GM19455 (cell line): ENCODE measurements around the gene COMMD8.
"Not testable (repeated sequence)": the region's sequence is repeated elsewhere in the genome, so short reads cannot be mapped to it uniquely, and the experiment has no call there.

ENCODE experiments used
- ATAC-seq: cut with Tn5 transposase; IDR thresholded peaks from one replicate; pipeline ENCODE4 v1.9.1; 2021; ENCODE audit not compliant: unreplicated experiment

COMMD8 gene

GRCh38 chr4:47463235-47463956 is at the start of gene COMMD8:
COMMD8 (minus strand) TSS chr4:47463702; CDS start chr4:47463651, 51 bp downstream.
- peak; percentile 93 for ATAC-seq

- ATAC-seq, result peak; percentile 95
These were observed 47.1 kb upstream of the COMMD8 start for GRCh38 chr4:47510506-47511143.

GRCh38 chr4:47505666-47506065 is 42.2 kb upstream of the COMMD8 start:
- ATAC-seq, result no peak

- ATAC-seq, result no peak
These were observed 41.6 kb upstream of the COMMD8 start for GRCh38 chr4:47505147-47505546.

- no peak for ATAC-seq
These were observed 37.3 kb upstream of the COMMD8 start for GRCh38 chr4:47500776-47501175.

- ATAC-seq, result peak; percentile 41
These were observed 36.2 kb upstream of the COMMD8 start for GRCh38 chr4:47499700-47500099.

- no peak for ATAC-seq
These were observed 35.4 kb upstream of the COMMD8 start for GRCh38 chr4:47498899-47499298.

- ATAC-seq, result no peak
These were observed 30.6 kb upstream of the COMMD8 start for GRCh38 chr4:47494124-47494430.

GRCh38 chr4:47493238-47494123 is 30.0 kb upstream of the COMMD8 start:
- no peak for ATAC-seq

GRCh38 chr4:47490550-47490949 is 27.0 kb upstream of the COMMD8 start:
- peak; percentile 82 for ATAC-seq

- no peak for ATAC-seq
These were observed 25.2 kb upstream of the COMMD8 start for GRCh38 chr4:47488706-47489105.

- ATAC-seq, result not testable (repeated sequence)
These were observed 23.2 kb upstream of the COMMD8 start for GRCh38 chr4:47486727-47487126.

GRCh38 chr4:47486231-47486673 is 22.8 kb upstream of the COMMD8 start:
- ATAC-seq, result no peak

GRCh38 chr4:47485768-47486167 is 22.3 kb upstream of the COMMD8 start:
- no peak for ATAC-seq

GRCh38 chr4:47485047-47485692 is 21.7 kb upstream of the COMMD8 start, which contains the start of gene ATP10D:
ATP10D (plus strand) TSS chr4:47485275; CDS start chr4:47512541, 27,266 bp downstream.
- ATAC-seq, result peak; percentile 97

- peak; percentile 40 for ATAC-seq
These were observed 20.7 kb upstream of the COMMD8 start for GRCh38 chr4:47484168-47484567.

GRCh38 chr4:47483745-47484144 is 20.2 kb upstream of the COMMD8 start:
- ATAC-seq, result no peak

GRCh38 chr4:47482326-47482725 is 18.8 kb upstream of the COMMD8 start:
- no peak for ATAC-seq

- ATAC-seq, result no peak
These were observed 15.3 kb upstream of the COMMD8 start for GRCh38 chr4:47478804-47479203.

GRCh38 chr4:47475411-47475810 is 11.9 kb upstream of the COMMD8 start:
- ATAC-seq, result no peak

GRCh38 chr4:47474799-47475198 is 11.3 kb upstream of the COMMD8 start:
- ATAC-seq, result no peak
